Smooth muscle cell (in vitro differentiated cells): ENCODE measurements around the gene A2M. TPM values are rescaled to one million over a fixed set of nuclear protein-coding genes. Genes with fewer than 3 reads are reported as not detected.
A peak's percentile ranks its signal among the peaks of the same experiment; 100 is the strongest.

Experiments used
- DNase-seq: peaks from one replicate; lab custom pipeline; 2025; ENCODE audit not compliant: unreplicated experiment; lab: John Stamatoyannopoulos, UW
- H2AFZ ChIP-seq: fragments of 200-600 bp; sonication (generic); 2 replicates; pipeline ENCODE4 v1.6.0; 2016; ENCODE audit warnings: antibody characterized with exemption, low read depth, mild to moderate bottlenecking
- H3F3A ChIP-seq: fragments of 200-600 bp; sonication (generic); 2 replicates; pipeline ENCODE4 v1.6.0; 2017; ENCODE audit warnings: antibody characterized with exemption, low read depth
- H3K27ac ChIP-seq: fragments of 200-600 bp; sonication (generic); 2 replicates; pipeline ENCODE4 v1.5.1; 2016; ENCODE audit warnings: low read depth, mild to moderate bottlenecking
- H3K27me3 ChIP-seq: fragments of 200-600 bp; sonication (generic); 2 replicates; pipeline ENCODE4 v1.6.1; 2016; ENCODE audit warnings: low read depth, mild to moderate bottlenecking
- H3K36me3 ChIP-seq: fragments of 200-600 bp; sonication (generic); 2 replicates; pipeline ENCODE4 v1.5.1; 2016; ENCODE audit warnings: low read depth
- H3K4me1 ChIP-seq: fragments of 200-600 bp; sonication (generic); 2 replicates; pipeline ENCODE4 v1.5.1; 2016; ENCODE audit warnings: low read depth
- H3K4me2 ChIP-seq: fragments of 200-600 bp; sonication (generic); 2 replicates; pipeline ENCODE4 v1.6.0; 2016; ENCODE audit warnings: mild to moderate bottlenecking
- H3K4me3 ChIP-seq: fragments of 200-600 bp; sonication (generic); 2 replicates; pipeline ENCODE4 v1.5.1; 2016; ENCODE audit warnings: mild to moderate bottlenecking
- H3K79me2 ChIP-seq: fragments of 200-600 bp; sonication (generic); 2 replicates; pipeline ENCODE4 v1.6.0; 2016; ENCODE audit warnings: low read depth, mild to moderate bottlenecking
- H3K9ac ChIP-seq: fragments of 200-600 bp; sonication (generic); 2 replicates; pipeline ENCODE4 v1.6.0; 2016; ENCODE audit warnings: low read depth
- H3K9me3 ChIP-seq: fragments of 200-600 bp; sonication (generic); replicated peaks from 2 replicates; pipeline ENCODE4 v1.5.1; 2016; ENCODE audit warnings: low read depth
- H4K20me1 ChIP-seq: fragments of 200-600 bp; sonication (generic); 2 replicates; pipeline ENCODE4 v1.6.0; 2016; ENCODE audit warnings: low read depth
- CTCF ChIP-seq: fragments of 200-600 bp; sonication (generic); IDR thresholded peaks from 2 replicates; pipeline ENCODE4 v1.5.1; 2017; ENCODE audit warnings: borderline replicate concordance, mild to moderate bottlenecking, antibody characterized with exemption; ENCODE audit not compliant: insufficient read depth, poor library complexity, severe bottlenecking
- WGBS: methylation state at CpG from one replicate; pipeline ENCODE4 v1.1.7; 2016; ENCODE audit warnings: low lambda C conversion rate; 5-methylcytosine and 5-hydroxymethylcytosine counted together
- polyA plus RNA-seq: library from polyadenylated mRNA; unstranded; fragments of >200 nt; fragmentation: Nextera tagmentation; extraction: Ambion mirVana; gene quantifications from 2 replicates; pipeline ENCODE4 v1.2.1, GENCODE V29; 2016
- total RNA-seq: library from RNA; depleted of rRNA; stranded (reverse); fragments of >200 nt; gene quantifications from 2 replicates; pipeline ENCODE4 v1.2.3, GENCODE V29; 2014

The A2M gene
- total and polyA plus RNA-seq, 2 experiments from 2014 or later: 72.8 to 108 TPM

GRCh38 chr12:9133216-9133916 lies 17.6 kb upstream of the A2M start:
- H4K20me1 ChIP-seq: no peaks in the 10 kb centered on the region
- H3K4me1 ChIP-seq: no peaks in the 10 kb centered on the region
- TF ChIP-seq CTCF: no peak
- H3K4me2 ChIP-seq: peak overlapping the region; percentile 39
- H3K4me3 ChIP-seq: no peak overlapping the region
- no peak overlapping the region for H3K9ac ChIP-seq
- no peaks in the 10 kb centered on the region for H3K79me2 ChIP-seq
- H3K27me3 ChIP-seq: no peaks in the 10 kb centered on the region
- peak overlapping the region; percentile 42 for H3K27ac ChIP-seq
- H3F3A ChIP-seq: no peaks in the 10 kb centered on the region
- no peaks in the 10 kb centered on the region for H3K9me3 ChIP-seq
- no peak overlapping the region for H2AFZ ChIP-seq
- no peaks in the 10 kb centered on the region for H3K36me3 ChIP-seq
- no peak for DNase-seq
- WGBS: 33% methylated on average over 1 of the region's 1 CpG

- H2AFZ ChIP-seq: no peak overlapping the region
- 52% methylated on average over 1 of the region's 1 CpG for WGBS
- TF ChIP-seq CTCF: no peak
- DNase-seq: no peak
- no peaks in the 10 kb centered on the region for H3K4me1 ChIP-seq
- no peaks in the 10 kb centered on the region for H3K27me3 ChIP-seq
- no peaks in the 10 kb centered on the region for H3K79me2 ChIP-seq
- no peak overlapping the region for H3K27ac ChIP-seq
- H3K9ac ChIP-seq: no peak overlapping the region
- H3K36me3 ChIP-seq: no peaks in the 10 kb centered on the region
- H3K9me3 ChIP-seq: no peaks in the 10 kb centered on the region
- H3F3A ChIP-seq: no peaks in the 10 kb centered on the region
- H3K4me2 ChIP-seq: no peak overlapping the region
- no peaks in the 10 kb centered on the region for H4K20me1 ChIP-seq
- H3K4me3 ChIP-seq: no peak overlapping the region
These were observed 16.4 kb upstream of the A2M start for GRCh38 chr12:9132008-9132535.

GRCh38 chr12:9130244-9130643 lies 14.5 kb upstream of the A2M start:
- H3K9ac ChIP-seq: no peak overlapping the region
- no peak overlapping the region for H3K27ac ChIP-seq
- no peaks in the 10 kb centered on the region for H3K79me2 ChIP-seq
- H4K20me1 ChIP-seq: no peaks in the 10 kb centered on the region
- no peaks in the 10 kb centered on the region for H3F3A ChIP-seq
- TF ChIP-seq CTCF: no peak
- no peak for DNase-seq
- no peak overlapping the region for H3K4me2 ChIP-seq
- H3K27me3 ChIP-seq: no peaks in the 10 kb centered on the region
- H3K9me3 ChIP-seq: no peaks in the 10 kb centered on the region
- H3K4me3 ChIP-seq: no peak overlapping the region
- no peaks in the 10 kb centered on the region for H3K36me3 ChIP-seq
- H2AFZ ChIP-seq: no peak overlapping the region
- 94% methylated on average over 2 of the region's 2 CpGs for WGBS
- H3K4me1 ChIP-seq: no peaks in the 10 kb centered on the region
